ENCODE results near the gene CGNL1. TPM values are rescaled to one million over a fixed set of nuclear protein-coding genes. Genes with fewer than 3 reads are reported as not detected.

The CGNL1 gene, protein sequence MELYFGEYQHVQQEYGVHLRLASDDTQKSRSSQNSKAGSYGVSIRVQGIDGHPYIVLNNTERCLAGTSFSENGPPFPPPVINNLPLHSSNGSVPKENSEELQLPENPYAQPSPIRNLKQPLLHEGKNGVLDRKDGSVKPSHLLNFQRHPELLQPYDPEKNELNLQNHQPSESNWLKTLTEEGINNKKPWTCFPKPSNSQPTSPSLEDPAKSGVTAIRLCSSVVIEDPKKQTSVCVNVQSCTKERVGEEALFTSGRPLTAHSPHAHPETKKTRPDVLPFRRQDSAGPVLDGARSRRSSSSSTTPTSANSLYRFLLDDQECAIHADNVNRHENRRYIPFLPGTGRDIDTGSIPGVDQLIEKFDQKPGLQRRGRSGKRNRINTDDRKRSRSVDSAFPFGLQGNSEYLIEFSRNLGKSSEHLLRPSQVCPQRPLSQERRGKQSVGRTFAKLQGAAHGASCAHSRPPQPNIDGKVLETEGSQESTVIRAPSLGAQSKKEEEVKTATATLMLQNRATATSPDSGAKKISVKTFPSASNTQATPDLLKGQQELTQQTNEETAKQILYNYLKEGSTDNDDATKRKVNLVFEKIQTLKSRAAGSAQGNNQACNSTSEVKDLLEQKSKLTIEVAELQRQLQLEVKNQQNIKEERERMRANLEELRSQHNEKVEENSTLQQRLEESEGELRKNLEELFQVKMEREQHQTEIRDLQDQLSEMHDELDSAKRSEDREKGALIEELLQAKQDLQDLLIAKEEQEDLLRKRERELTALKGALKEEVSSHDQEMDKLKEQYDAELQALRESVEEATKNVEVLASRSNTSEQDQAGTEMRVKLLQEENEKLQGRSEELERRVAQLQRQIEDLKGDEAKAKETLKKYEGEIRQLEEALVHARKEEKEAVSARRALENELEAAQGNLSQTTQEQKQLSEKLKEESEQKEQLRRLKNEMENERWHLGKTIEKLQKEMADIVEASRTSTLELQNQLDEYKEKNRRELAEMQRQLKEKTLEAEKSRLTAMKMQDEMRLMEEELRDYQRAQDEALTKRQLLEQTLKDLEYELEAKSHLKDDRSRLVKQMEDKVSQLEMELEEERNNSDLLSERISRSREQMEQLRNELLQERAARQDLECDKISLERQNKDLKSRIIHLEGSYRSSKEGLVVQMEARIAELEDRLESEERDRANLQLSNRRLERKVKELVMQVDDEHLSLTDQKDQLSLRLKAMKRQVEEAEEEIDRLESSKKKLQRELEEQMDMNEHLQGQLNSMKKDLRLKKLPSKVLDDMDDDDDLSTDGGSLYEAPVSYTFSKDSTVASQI
- total RNA-seq: 0.39 and 0.88 TPM in 2 replicates

DNA sequence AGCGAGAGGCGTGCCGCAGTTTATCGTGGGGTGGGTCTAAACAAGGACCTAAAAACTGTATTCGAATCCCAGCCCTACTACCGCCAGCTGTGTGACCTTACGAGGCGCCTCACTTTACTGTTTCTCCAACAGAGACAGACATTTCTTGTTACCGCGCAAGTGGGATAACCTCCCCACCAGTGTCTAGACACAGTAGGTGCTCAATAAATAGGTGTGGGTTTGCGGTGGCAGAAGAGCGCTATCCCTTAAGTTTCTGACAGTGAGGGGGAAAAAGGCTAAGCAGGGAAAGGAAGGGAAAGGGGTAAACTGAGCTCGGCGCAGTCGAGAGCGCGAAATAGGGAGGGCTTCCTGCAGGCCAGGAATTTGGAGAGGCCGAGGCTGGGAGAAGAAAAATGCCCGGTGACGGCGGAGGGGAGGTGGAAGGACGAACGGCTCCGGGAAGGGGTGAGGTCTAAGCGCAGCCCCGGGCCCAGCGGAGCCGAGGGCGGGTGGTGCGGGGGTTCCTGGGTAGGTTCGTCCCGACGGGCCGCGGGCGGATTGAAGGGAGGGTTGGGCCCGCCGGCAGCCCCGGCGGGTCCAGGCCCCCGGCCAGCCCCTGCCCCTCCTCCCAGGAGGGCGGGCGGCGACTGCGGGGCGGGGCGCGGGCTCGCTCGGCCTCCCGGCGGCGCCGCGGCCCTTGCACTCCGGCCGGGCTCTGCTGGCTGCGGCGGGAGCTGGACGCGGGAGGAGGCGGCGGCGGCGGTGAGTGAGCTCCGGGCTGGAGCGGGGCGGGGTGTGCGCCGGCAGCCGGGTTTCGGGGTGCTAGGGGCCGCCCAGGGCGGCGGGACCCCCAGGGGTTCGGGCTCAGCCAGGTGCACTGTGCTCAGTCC lies at the start of gene CGNL1:
Gene CGNL1 (plus strand): TSS at position 679 of the 869 bp plus-strand sequence. CDS start 61,495 bp downstream, outside the sequence.

DNA sequence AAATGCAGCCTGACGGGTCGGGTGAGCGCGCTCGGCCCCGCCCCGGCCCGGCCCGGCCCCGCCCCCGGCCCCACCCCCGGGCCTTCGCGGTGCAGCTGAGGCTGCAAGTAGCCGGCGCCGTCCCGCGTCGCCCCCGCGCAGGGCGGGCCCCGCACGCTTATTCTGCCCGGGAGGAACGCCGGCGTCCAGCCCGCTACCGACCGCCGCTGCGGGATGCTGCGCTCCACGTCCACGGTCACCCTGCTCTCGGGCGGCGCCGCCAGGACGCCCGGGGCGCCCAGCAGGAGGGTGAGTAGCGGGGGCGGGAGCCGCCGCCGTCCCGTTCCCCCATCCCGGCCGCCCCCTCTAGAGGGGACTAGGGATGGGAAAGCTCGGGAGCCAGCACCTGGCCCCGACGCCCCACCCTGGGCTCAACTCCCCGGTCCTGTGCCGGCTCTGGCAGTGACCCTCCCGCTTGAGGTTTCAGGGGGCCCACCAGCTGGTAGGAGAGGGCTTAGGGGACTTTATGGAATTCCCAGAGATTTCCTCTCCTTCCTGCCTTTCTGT lies 215.6 kb downstream of the CGNL1 start, which contains the start of gene MYZAP:
Gene MYZAP (plus strand): TSS at position 83 of the 546 bp plus-strand sequence. CDS start 131 bp downstream, at position 214.

Other genes starting within 250 kb of the CGNL1 start
- 0.72 and 0.78 TPM in 2 replicates for gene MYZAP, start 215.4 kb downstream of the CGNL1 start, total RNA-seq

All from epithelial cell of alveolus of lung (primary cell).